Colonic mucosa (tissue), 4 donors: Measurements from ENCODE around the gene RRM1. TPM values are rescaled to one million over a fixed set of nuclear protein-coding genes. Genes with fewer than 3 reads are reported as not detected.

Source experiments
- DNase-seq: peaks from one replicate; pipeline ENCODE4 v3.0.0-alpha.2; 2020
- H3K27ac ChIP-seq: fragments of 200-600 bp; one replicate; pipeline ENCODE4 v1.8.0; 2021
- H3K27me3 ChIP-seq: fragments of 200-600 bp; one replicate; pipeline ENCODE4 v1.8.0; 2021
- H3K36me3 ChIP-seq: fragments of 200-600 bp; one replicate; pipeline ENCODE4 v1.8.0; 2021
- H3K4me1 ChIP-seq: fragments of 200-600 bp; one replicate; pipeline ENCODE4 v1.8.0; 2021; ENCODE audit warnings: mild to moderate bottlenecking
- H3K4me3 ChIP-seq: fragments of 200-600 bp; one replicate; pipeline ENCODE4 v1.8.0; 2021
- H3K9ac ChIP-seq, 2 donors: one replicate each; pipeline ENCODE4 v1.7.0; 2013; ENCODE audit warnings: control low read depth in 2 of 2, low read depth in 2 of 2, low read length in 2 of 2
- H3K9me3 ChIP-seq: fragments of 200-600 bp; one replicate; pipeline ENCODE4 v1.8.0; 2021
- intact Hi-C: fragments of 100-400 bp; cut with DNase I; formaldehyde crosslinking; loops from one replicate; pipeline ENCODE4 v1.14.1; 2022
- total RNA-seq, 2 donors: library from RNA; stranded (reverse); fragmentation: NEBNext Ultra II Directional in 1 of 2; extraction: Animal tissue kit (Norgen Biotek cat#: 25700) in 1 of 2; gene quantifications; one replicate each; pipeline ENCODE4 v1.2.1, GENCODE V29; 2021
- TF ChIP-seq, protein P1 (sequence below): fragments of 200-600 bp; IDR thresholded peaks from one replicate; pipeline ENCODE4 v1.8.0; 2022; ENCODE audit warnings: antibody characterized with exemption, mild to moderate bottlenecking
- donor health status: healthy.
- donor health status: DM: no; HTN: no; CAD: no.
- donor health status: DM: no; HTN: no; CAD: no.

Gene RRM1
- total RNA-seq, 2 donors from 2014 or later: 50.7 to 108 TPM

DNA sequence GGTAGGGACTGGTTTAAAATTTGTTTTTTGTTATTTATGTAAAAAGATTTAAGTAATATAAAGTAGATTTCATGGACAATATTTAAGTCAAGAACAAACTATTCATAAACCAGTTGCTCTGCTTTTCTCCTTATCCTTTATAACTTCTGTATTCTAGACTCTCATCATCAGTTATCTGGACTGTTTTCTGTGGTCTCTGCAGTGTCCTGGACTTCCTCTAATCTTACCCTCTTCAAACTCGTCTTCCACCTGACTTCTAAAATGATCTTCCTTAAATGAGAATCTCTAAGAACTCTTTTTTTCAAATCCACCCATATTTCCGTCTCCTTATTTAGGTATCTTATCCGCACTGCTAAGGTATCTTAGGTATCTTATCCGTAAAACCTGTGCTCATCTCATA is 8.1 kb downstream of the RRM1 start:
- intact Hi-C loops: no loop called here
- Histone ChIP-seq H3K27ac (no peak overlapping the region), H3K9ac (no peak overlapping the region), H3K4me3 (no peak overlapping the region), H3K9me3 (no peaks in the 10 kb centered on the region), H3K4me1 (no peaks in the 10 kb centered on the region), H3K27me3 (no peaks in the 10 kb centered on the region), H3K36me3 (no peaks in the 10 kb centered on the region)
- TF ChIP-seq, protein P1, sequence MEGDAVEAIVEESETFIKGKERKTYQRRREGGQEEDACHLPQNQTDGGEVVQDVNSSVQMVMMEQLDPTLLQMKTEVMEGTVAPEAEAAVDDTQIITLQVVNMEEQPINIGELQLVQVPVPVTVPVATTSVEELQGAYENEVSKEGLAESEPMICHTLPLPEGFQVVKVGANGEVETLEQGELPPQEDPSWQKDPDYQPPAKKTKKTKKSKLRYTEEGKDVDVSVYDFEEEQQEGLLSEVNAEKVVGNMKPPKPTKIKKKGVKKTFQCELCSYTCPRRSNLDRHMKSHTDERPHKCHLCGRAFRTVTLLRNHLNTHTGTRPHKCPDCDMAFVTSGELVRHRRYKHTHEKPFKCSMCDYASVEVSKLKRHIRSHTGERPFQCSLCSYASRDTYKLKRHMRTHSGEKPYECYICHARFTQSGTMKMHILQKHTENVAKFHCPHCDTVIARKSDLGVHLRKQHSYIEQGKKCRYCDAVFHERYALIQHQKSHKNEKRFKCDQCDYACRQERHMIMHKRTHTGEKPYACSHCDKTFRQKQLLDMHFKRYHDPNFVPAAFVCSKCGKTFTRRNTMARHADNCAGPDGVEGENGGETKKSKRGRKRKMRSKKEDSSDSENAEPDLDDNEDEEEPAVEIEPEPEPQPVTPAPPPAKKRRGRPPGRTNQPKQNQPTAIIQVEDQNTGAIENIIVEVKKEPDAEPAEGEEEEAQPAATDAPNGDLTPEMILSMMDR: no peak
- DNase-seq: no peak

GRCh38 chr11:4103269-4103668 is 8.7 kb downstream of the RRM1 start:
- TF ChIP-seq, protein P1: no peak
- no peak overlapping the region for H3K27ac ChIP-seq
- H3K36me3 ChIP-seq: no peaks in the 10 kb centered on the region

GRCh38 chr11:4105916-4106315 is 11.3 kb downstream of the RRM1 start:
- Histone ChIP-seq H3K27ac (no peak overlapping the region), H3K9me3 (no peaks in the 10 kb centered on the region), H3K4me1 (no peaks in the 10 kb centered on the region), H3K36me3 (no peaks in the 10 kb centered on the region), H3K27me3 (no peaks in the 10 kb centered on the region), H3K9ac (no peak overlapping the region), H3K4me3 (no peak overlapping the region)
- no peak for DNase-seq
- intact Hi-C loops: no loop called here
- TF ChIP-seq, protein P1: no peak

More at GRCh38 chr11:4103269-4103668, 8.7 kb downstream of the RRM1 start:
- H3K27me3 ChIP-seq: no peaks in the 10 kb centered on the region
- no peaks in the 10 kb centered on the region for H3K4me1 ChIP-seq
- H3K4me3 ChIP-seq: no peak overlapping the region
- no peak for DNase-seq
- no peaks in the 10 kb centered on the region for H3K9me3 ChIP-seq
- H3K9ac ChIP-seq: no peak overlapping the region
- intact Hi-C loops: no loop called here

- intact Hi-C loops: no loop called here
- H3K27ac ChIP-seq: no peak overlapping the region
- H3K4me3 ChIP-seq: no peak overlapping the region
- no peaks in the 10 kb centered on the region for H3K27me3 ChIP-seq
- H3K4me1 ChIP-seq: no peaks in the 10 kb centered on the region
- H3K36me3 ChIP-seq: no peaks in the 10 kb centered on the region
- DNase-seq: no peak
- no peaks in the 10 kb centered on the region for H3K9me3 ChIP-seq
- no peak overlapping the region for H3K9ac ChIP-seq
- TF ChIP-seq, protein P1: no peak
These were observed 17.2 kb downstream of the RRM1 start for GRCh38 chr11:4111834-4112233.

DNA sequence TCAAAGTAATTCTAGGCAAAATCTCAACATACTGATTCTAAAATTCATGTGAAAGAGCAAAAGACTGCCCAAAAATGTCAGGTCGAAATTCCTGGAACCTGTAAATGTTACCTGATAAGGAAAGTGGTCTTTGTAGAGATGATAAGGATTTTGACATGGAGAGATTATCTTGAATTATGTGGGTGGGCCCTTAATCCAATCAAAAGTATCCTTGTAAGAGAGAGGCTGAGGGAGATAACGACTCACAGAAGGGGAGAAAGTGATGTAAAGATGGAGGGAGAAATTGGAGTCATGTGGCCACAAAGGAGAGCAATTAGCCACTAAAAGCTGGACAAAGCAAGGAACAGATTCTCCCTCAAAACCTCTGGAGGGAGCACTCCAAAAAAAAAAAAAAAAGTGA is 20.5 kb downstream of the RRM1 start:
- no peak overlapping the region for H3K9ac ChIP-seq
- no peaks in the 10 kb centered on the region for H3K4me1 ChIP-seq
- no peak for DNase-seq
- TF ChIP-seq, protein P1: no peak
- H3K4me3 ChIP-seq: no peak overlapping the region
- intact Hi-C loops: no loop called here
- no peaks in the 10 kb centered on the region for H3K36me3 ChIP-seq
- no peak overlapping the region for H3K27ac ChIP-seq
- no peaks in the 10 kb centered on the region for H3K9me3 ChIP-seq
- H3K27me3 ChIP-seq: no peaks in the 10 kb centered on the region

DNA sequence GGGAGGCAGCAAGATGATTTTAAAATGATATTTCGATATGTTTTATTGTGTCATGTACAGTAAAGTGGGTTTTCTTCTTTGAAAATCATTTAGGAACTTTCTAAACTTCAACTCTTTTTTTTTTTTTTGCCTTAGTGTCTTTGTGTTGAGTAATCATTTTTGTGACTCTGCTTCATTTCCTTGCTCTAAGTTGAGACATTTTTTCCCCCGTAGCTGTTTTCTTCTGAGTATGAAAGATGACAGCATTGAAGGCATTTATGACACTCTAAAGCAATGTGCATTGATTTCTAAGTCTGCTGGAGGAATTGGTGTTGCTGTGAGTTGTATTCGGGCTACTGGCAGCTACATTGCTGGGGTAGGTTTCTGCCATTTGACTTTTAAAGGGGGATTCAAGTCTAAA is 23.5 kb downstream of the RRM1 start:
- no peaks in the 10 kb centered on the region for H3K36me3 ChIP-seq
- no peaks in the 10 kb centered on the region for H3K9me3 ChIP-seq
- H3K27me3 ChIP-seq: no peaks in the 10 kb centered on the region
- DNase-seq: no peak
- no peak overlapping the region for H3K9ac ChIP-seq
- H3K4me1 ChIP-seq: no peaks in the 10 kb centered on the region
- TF ChIP-seq, protein P1: no peak
- H3K4me3 ChIP-seq: no peak overlapping the region
- intact Hi-C loops: no loop called here
- no peak overlapping the region for H3K27ac ChIP-seq
